HG02870 (cell line): ENCODE measurements around the gene TMEM221.
A peak's percentile ranks its signal among the peaks of the same experiment; 100 is the strongest.

Experiments
- ATAC-seq: cut with Tn5 transposase; IDR thresholded peaks from one replicate; pipeline ENCODE4 v1.9.1; 2021; ENCODE audit warnings: mild to moderate bottlenecking, moderate library complexity; ENCODE audit not compliant: unreplicated experiment

The TMEM221 gene

DNA sequence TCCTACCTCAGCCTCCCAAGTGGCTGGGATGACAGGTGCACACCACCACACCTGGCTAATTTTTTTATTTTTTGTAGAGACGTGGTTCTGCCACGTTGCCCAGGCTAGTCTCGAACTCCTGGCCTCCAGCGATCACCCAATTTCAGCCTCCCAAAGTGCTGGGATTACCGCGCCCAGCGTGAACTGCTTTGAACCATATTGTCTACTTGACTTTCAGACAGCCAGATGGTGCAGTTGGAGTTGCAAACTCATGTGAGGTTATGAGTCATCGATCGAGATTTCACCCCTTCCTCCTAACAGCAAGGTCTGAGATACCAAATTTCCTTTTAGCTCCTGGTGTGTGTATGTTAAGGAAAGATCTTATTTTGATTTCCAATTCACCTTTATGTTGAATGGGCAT is 24.6 kb upstream of the TMEM221 start:
- ATAC-seq: no peak

DNA sequence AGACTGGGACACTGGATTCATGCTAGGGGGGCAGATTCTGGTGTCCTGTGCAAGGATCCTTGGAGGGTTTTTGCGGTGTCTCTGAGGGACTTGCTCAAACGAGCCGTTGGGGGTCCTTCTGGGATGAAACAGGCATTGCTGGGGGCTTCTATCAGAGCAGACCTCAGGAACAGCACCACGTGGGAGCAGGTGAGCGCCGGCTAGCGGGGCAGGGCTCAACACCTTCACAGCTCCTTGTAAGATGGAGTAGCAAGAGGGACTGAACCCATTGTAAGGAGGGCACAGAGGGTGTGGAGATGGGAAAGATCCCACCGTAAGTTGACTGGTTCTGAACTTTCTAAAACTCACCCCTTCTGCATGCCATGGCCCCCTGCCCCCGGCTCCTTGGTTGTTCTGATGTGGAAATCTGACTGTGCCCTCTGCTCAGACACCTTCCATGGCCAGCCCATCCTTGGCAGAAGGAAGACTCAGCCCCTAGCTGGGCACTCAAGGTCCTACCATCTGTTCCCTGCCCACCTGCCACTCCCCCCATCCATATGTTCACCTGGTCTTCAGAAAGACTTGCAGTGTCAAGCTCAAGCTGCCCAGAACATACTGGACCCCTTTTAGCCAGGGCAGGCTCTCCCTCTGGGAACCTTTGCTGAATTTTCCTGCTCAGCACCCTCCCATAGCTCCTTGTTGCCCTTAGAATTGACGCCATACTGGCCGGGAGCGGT is 23.1 kb upstream of the TMEM221 start:
- no peak for ATAC-seq

DNA sequence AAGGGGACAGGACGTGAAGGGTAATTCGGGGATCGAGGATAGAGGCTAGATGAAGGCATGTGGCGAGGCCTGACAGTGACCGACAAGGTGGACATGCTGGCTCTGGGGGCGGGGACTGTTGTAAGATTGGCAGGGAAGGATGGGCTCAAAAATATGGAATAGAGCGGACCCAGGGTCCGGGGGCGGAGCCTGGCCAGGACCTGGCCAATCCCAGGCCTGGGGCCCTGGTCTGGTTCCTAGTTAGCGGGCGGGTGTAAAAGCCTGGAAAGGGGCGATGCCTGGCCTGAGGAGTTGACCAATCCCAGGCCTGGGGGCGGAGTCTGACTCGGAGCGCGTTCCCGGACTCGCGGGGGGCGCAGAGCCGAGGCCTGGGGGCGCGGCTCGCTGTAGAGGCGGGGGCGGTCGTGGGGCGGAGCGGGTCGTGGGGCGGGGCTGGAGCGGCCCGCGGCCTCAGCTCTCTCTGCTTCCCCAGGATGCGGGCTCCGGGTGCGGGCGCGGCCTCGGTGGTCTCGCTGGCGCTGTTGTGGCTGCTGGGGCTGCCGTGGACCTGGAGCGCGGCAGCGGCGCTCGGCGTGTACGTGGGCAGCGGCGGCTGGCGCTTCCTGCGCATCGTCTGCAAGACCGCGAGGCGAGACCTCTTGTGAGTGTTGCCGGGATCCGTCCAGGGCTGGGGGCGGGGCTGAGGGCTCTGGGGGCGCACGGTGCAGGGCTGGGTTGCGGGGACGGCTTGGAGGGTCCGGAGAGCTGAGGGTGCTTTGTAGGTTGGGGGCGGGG is 21.8 kb upstream of the TMEM221 start, which contains the start of gene SLC27A1:
Gene SLC27A1, plus strand, starts transcription at position 457 of the 774 bp plus-strand sequence. Its CDS starts 17 bp downstream, at position 474.
- peak; percentile 76 for ATAC-seq

- peak; percentile 55 for ATAC-seq
Observed at GRCh38 chr19:17469481-17470067, 21.1 kb upstream of the TMEM221 start.

GRCh38 chr19:17469092-17469480 is 20.6 kb upstream of the TMEM221 start:
- ATAC-seq: no peak

- ATAC-seq: no peak
Observed at GRCh38 chr19:17468302-17469091, 20.0 kb upstream of the TMEM221 start.

GRCh38 chr19:17467471-17468301 is 19.2 kb upstream of the TMEM221 start:
- ATAC-seq: no peak

- no peak for ATAC-seq
Observed at GRCh38 chr19:17466487-17466850, 18.0 kb upstream of the TMEM221 start.

- no peak for ATAC-seq
Observed at GRCh38 chr19:17460372-17461230, 12.1 kb upstream of the TMEM221 start, which contains the start of gene NXNL1. Gene NXNL1, minus strand, starts transcription at chr19:17460926. Its CDS starts 57 bp downstream, at chr19:17460869.

- no peak for ATAC-seq
Observed at GRCh38 chr19:17458970-17459369, 10.5 kb upstream of the TMEM221 start.

DNA sequence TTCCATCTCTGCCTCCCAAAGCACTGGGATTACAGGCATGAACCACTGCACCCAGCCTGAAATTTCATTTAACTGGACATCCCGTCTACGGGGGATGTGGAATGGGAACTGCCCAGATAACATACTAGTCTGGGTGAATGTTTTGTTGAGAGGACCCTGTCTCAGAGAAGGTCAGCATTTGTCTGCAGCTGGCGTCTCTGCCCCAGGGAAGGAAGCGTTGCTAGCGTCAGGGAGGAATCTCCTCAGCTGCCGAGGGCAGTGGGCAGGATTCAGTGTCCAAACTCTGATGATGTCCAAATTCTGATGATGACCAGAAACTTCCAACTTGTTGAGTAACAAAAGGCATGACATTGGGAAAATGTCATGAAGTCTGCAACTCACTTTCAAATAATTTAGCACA is 9.1 kb upstream of the TMEM221 start:
- ATAC-seq: no peak

DNA sequence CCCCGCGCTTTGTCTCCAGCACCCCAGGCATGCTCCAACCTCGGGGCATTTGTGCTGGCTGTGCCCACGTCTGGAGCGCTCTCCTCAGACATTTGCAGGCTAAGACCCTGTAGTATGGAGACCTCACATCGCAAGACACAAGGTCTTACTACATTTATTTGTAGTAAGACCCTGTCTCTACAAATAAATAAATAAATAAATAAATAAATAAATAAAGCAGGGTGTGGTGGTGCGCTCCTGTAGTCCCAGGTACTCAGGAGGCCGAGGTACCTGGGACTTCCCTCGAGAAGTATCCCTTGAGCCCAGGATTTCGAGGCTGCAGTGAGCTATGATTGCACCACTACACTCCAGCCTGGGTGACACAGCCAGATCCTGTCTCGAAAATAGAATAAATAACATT is 7.7 kb upstream of the TMEM221 start:
- ATAC-seq: no peak

- no peak for ATAC-seq
Observed at GRCh38 chr19:17455308-17456123, 7.0 kb upstream of the TMEM221 start.

GRCh38 chr19:17454576-17455071 is 6.2 kb upstream of the TMEM221 start:
- ATAC-seq: no peak

DNA sequence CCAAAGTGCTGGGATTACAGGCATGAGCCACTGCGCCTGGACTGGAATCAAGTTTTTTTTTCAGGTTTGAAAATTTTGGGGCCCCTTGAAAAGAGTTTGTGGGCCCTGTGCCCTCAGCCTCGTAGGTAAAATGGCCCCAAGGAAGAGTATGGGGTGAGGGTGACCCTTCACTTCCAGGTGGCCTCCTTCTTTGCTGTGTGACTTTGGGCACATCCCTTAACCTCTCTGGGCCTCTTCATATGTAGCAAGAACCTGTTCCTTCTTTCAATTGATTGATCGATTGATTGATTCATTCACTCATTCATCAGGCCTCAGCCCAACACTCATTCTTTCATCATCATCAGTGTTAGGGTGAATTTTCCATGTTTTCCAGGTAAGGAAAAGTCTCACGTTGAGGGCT is 3.4 kb upstream of the TMEM221 start:
- no peak for ATAC-seq

DNA sequence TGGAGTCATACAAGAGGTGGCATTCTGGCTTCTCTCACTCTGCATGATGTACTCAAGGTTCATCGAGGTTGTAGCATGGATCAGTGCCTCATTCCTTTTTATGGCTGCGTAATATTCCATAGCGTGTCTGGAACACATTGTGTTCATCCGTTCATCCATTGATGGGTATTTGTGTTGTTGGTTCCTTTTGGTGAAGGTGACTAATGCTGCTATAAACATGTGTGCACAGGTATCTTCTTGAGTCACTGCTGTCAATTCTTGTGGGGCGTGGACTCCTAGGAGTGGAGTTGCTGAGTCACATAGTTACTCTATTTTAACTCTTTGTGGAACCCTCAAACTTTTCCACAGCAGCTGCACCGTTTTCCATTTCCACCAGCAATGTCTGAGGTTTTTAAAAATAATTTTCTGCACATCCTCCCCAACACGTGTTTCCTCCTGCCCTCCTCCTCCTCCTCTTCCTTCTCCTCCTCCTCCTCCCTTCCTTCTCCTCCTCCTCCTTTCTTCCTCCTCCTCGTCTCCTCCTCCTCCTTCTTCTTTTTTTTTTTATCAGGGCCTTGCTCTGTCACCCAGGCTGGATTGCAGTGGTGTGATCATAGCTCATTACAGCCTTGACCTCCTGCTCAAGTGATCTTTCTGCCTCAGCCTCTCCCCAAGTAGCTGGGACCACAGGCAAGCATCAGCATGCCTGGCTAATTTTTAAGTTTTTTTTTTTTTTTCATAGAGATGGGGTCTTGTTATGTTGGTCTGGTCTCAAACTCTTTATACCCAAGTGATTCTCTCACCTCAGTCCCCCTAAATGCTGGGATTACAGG is 2.0 kb upstream of the TMEM221 start:
- peak; percentile 55 for ATAC-seq

DNA sequence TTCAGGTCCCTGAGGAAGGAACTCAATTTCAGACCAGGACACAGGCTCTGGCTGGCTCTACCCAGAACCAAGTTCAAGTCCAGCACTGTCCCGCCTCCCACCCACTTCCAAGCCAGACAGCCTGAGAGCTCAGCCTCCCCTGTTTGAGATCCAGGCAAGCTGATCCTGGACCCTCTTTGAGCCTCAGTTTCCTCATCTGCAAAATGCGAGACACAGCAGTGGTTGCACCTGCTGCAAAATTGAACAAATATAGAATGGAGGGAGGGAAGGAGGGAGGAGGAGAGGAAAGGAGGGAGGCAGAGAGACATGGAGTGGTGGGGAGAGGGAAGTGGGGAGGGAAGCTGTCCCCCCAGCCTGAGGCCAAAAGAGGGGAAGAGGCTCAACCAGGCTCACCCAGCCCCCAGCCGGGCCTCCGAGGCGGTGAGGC is 751 bp downstream of the TMEM221 start:
- no peak for ATAC-seq
